Measurements from ENCODE around the gene ZNF407.

- TF ChIP-seq EZH2 (IDR thresholded peaks at IDR 0.05; ENCODE audit: borderline replicate concordance, low read depth, low read length, severe bottlenecking) (no peak), CTCF (IDR thresholded peaks at IDR 0.05; ENCODE audit: borderline replicate concordance, extremely low read depth, low read length, poor library complexity, severe bottlenecking) (no peak)
Measured at GRCh38 chr18:74818516-74819175, 221.0 kb downstream of the ZNF407 start.

Measured in DND-41 (cell line).